AG04450 (cell line): Measurements from ENCODE around the gene TMEFF1. TPM values are rescaled to one million over a fixed set of nuclear protein-coding genes. Genes with fewer than 3 reads are reported as not detected.

Source experiments
- CTCF ChIA-PET: fragments of 300-600, 350-600 bp; formaldehyde crosslinking; extraction: SDS; loops from one replicate; lab custom pipeline; 2022; ENCODE audit warnings: antibody characterized with exemption, inconsistent platforms; lab: Charles Lee
- POLR2A ChIA-PET: fragments of 350-600 bp; formaldehyde crosslinking; extraction: SDS; loops from one replicate; lab custom pipeline; 2021; ENCODE audit warnings: antibody characterized with exemption, inconsistent platforms; lab: Yijun Ruan, JAX
- DNase-seq: peaks from one replicate; pipeline ENCODE4 v3.0.0-alpha.2; 2011; ENCODE audit warnings: low read depth, low spot score
- H3K27ac ChIP-seq: one replicate; pipeline ENCODE4 v1.5.1; 2012; ENCODE audit warnings: low read depth, low read length, control low read depth
- H3K27me3 ChIP-seq: one replicate; pipeline ENCODE4 v1.6.0; 2012; ENCODE audit warnings: low read length; ENCODE audit not compliant: control insufficient read depth, insufficient read depth
- H3K4me3 ChIP-seq: 2 replicates; pipeline ENCODE4 v1.5.1; 2011; ENCODE audit warnings: mild to moderate bottlenecking, low read depth, low read length, control low read depth
- H3K9me3 ChIP-seq: 2 replicates; pipeline ENCODE4 v1.5.1; 2012; ENCODE audit warnings: low read length; ENCODE audit not compliant: control insufficient read depth, insufficient read depth
- CTCF ChIP-seq: IDR thresholded peaks from 2 replicates; pipeline ENCODE4 v1.5.1; 2011; ENCODE audit warnings: low read depth, low read length, control low read depth, inconsistent platforms
- polyA plus RNA-seq: library from polyadenylated mRNA; depleted of rRNA; stranded (reverse); fragments of >200 nt; gene quantifications from 2 replicates; pipeline ENCODE4 v1.2.3, GENCODE V29; 2011; rRNA removed

Gene TMEFF1
- polyA plus RNA-seq, 1 experiment = 0.45 TPM

GRCh38 chr9:100619665-100620064 lies 146.7 kb downstream of the TMEFF1 start:
- DNase-seq = no peak
- ChIA-PET POLR2A (no interaction called here), CTCF (no interaction called here)
- Histone ChIP-seq H3K4me3 (no peak overlapping the region), H3K27me3 (no peaks in the 10 kb centered on the region), H3K9me3 (no peaks in the 10 kb centered on the region), H3K27ac (no peak overlapping the region)
- TF ChIP-seq CTCF = no peak

- DNase-seq = no peak
- ChIA-PET POLR2A (no interaction called here), CTCF (interaction anchor here (0.5 to 0.9 kb wide), 2 partner anchors 23 to 26 kb away, joined by 3 read pairs; no protein-coding TSS in a partner anchor)
Measured at GRCh38 chr9:100623969-100624368, 151.0 kb downstream of the TMEFF1 start.

GRCh38 chr9:100626949-100627348 lies 154.0 kb downstream of the TMEFF1 start:
- Histone ChIP-seq H3K27ac (no peak overlapping the region), H3K9me3 (no peaks in the 10 kb centered on the region), H3K4me3 (no peak overlapping the region), H3K27me3 (no peaks in the 10 kb centered on the region)
- no peak for DNase-seq
- ChIA-PET POLR2A (no interaction called here), CTCF (no interaction called here)
- TF ChIP-seq CTCF = no peak

More at GRCh38 chr9:100623969-100624368, 151.0 kb downstream of the TMEFF1 start:
- H3K4me3 ChIP-seq = no peak overlapping the region
- no peaks in the 10 kb centered on the region for H3K27me3 ChIP-seq
- no peak overlapping the region for H3K27ac ChIP-seq
- no peaks in the 10 kb centered on the region for H3K9me3 ChIP-seq
- no peak for TF ChIP-seq CTCF

Other genes with a start within 250 kb of the TMEFF1 start
- gene TEX10, start 120.2 kb upstream of the TMEFF1 start, polyA plus RNA-seq = 25.1 and 31.5 TPM in 2 replicates
- gene MSANTD3, start 46.0 kb upstream of the TMEFF1 start, polyA plus RNA-seq = 53.6 and 63.1 TPM in 2 replicates
- 0.58 and 0.71 TPM in 2 replicates for gene CAVIN4, start 104.9 kb downstream of the TMEFF1 start, polyA plus RNA-seq